Activated T-helper 17 cell treated with anti-CD3 and anti-CD28 coated beads, Interleukin-2, amount 50 U/mL, for 72 hours (primary cell): ENCODE measurements around the gene MAP3K14. TPM values are rescaled to one million over a fixed set of nuclear protein-coding genes. Genes with fewer than 3 reads are reported as not detected.

Source experiments
- ATAC-seq: fragments of 150-1000 bp; cut with Tn5 transposase; replicated peaks from 2 replicates; pipeline ENCODE4 v1.10.0; 2021; ENCODE audit warnings: mild to moderate bottlenecking, moderate library complexity
- H3K27ac Mint-ChIP-seq: one replicate; pipeline ENCODE4 v1.8.0; 2022; ENCODE audit warnings: mixed read lengths
- H3K27me3 Mint-ChIP-seq: one replicate; pipeline ENCODE4 v1.8.0; 2022; ENCODE audit warnings: mixed read lengths
- H3K36me3 Mint-ChIP-seq: one replicate; pipeline ENCODE4 v1.8.0; 2022; ENCODE audit warnings: low read depth, mild to moderate bottlenecking, mixed read lengths
- H3K4me1 Mint-ChIP-seq: one replicate; pipeline ENCODE4 v1.8.0; 2022; ENCODE audit warnings: mixed read lengths
- H3K4me3 Mint-ChIP-seq: one replicate; pipeline ENCODE4 v1.8.0; 2022; ENCODE audit warnings: mild to moderate bottlenecking, mixed read lengths
- H3K9me3 Mint-ChIP-seq: one replicate; pipeline ENCODE4 v1.8.0; 2022; ENCODE audit warnings: mixed read lengths
- total RNA-seq, 2 donors: library from RNA; stranded (reverse); gene quantifications; one replicate each; pipeline ENCODE4 v1.2.3, GENCODE V29; 2022

MAP3K14 gene
- total RNA-seq, 2 donors from 2014 or later: 36.3 to 49.5 TPM

GRCh38 chr17:45222289-45222995, 94.4 kb downstream of the MAP3K14 start:
- no peaks in the 10 kb centered on the region for H3K9me3 Mint-ChIP-seq
- peak overlapping the region; percentile 92 for H3K4me3 Mint-ChIP-seq
- ATAC-seq: peak; percentile 11
- peaks cover 13% of the 10 kb centered on the region for H3K4me1 Mint-ChIP-seq
- H3K36me3 Mint-ChIP-seq: peaks cover 92% of the 10 kb centered on the region
- H3K27me3 Mint-ChIP-seq: no peaks in the 10 kb centered on the region
- H3K27ac Mint-ChIP-seq: peak overlapping the region; percentile 99

- Mint-ChIP-seq H3K27me3 (no peaks in the 10 kb centered on the region), H3K9me3 (no peaks in the 10 kb centered on the region), H3K27ac (no peak overlapping the region), H3K4me3 (peak overlapping the region; percentile 92), H3K4me1 (peaks cover 13% of the 10 kb centered on the region), H3K36me3 (peaks cover 92% of the 10 kb centered on the region)
- no peak for ATAC-seq
Measured at GRCh38 chr17:45222014-45222288, 94.9 kb downstream of the MAP3K14 start.

GRCh38 chr17:45221081-45222013, 95.5 kb downstream of the MAP3K14 start, which contains the start of gene FMNL1:
TSS of gene FMNL1 (plus strand) at chr17:45221885. CDS start at chr17:45222125, 240 bp downstream.
- Mint-ChIP-seq H3K36me3 (peaks cover 92% of the 10 kb centered on the region), H3K4me1 (peaks cover 17% of the 10 kb centered on the region), H3K27me3 (no peaks in the 10 kb centered on the region), H3K9me3 (no peaks in the 10 kb centered on the region), H3K4me3 (peak within 1 kb of the TSS; percentile 92), H3K27ac (peak within 1 kb of the TSS; percentile 99)
- no peak for ATAC-seq

GRCh38 chr17:45220079-45220478, 96.7 kb downstream of the MAP3K14 start:
- H3K4me1 Mint-ChIP-seq: peaks cover 11% of the 10 kb centered on the region
- H3K27ac Mint-ChIP-seq: peak overlapping the region; percentile 80
- no peaks in the 10 kb centered on the region for H3K27me3 Mint-ChIP-seq
- H3K9me3 Mint-ChIP-seq: no peaks in the 10 kb centered on the region
- peak overlapping the region; percentile 89 for H3K4me3 Mint-ChIP-seq
- no peak for ATAC-seq
- peaks cover 92% of the 10 kb centered on the region for H3K36me3 Mint-ChIP-seq

- Mint-ChIP-seq H3K9me3 (no peaks in the 10 kb centered on the region), H3K4me3 (peak overlapping the region; percentile 89), H3K27ac (peak overlapping the region; percentile 80), H3K4me1 (peaks cover 11% of the 10 kb centered on the region), H3K27me3 (no peaks in the 10 kb centered on the region), H3K36me3 (peaks cover 92% of the 10 kb centered on the region)
- ATAC-seq: no peak
Measured at GRCh38 chr17:45218895-45219661, 97.7 kb downstream of the MAP3K14 start.

Other genes with a start within 250 kb of the MAP3K14 start
- 1 to 10 TPM; 3.1 to 6.5 TPM for gene PLCD3, start 184.5 kb downstream of the MAP3K14 start, total RNA-seq
- gene ACBD4, start 181.3 kb downstream of the MAP3K14 start, total RNA-seq: 10 to 100 TPM in 1 of 2 donors, 1 to 10 TPM in 1; 9.8 to 12.6 TPM
- 10 to 100 TPM; 45.9 to 66.4 TPM for gene HEXIM1, start 168.5 kb downstream of the MAP3K14 start, total RNA-seq
- gene HEXIM2, start 155.1 kb downstream of the MAP3K14 start, total RNA-seq: 1 to 10 TPM; 6.1 to 8.5 TPM
- 100 to 1,000 TPM; 262 to 496 TPM for gene FMNL1, start 95.1 kb downstream of the MAP3K14 start, total RNA-seq
- gene SPATA32, start 54.9 kb downstream of the MAP3K14 start, total RNA-seq: under 1 TPM; 0.13 to 0.32 TPM
- gene ARHGAP27, start 115.8 kb upstream of the MAP3K14 start, total RNA-seq: 10 to 100 TPM; 54.5 to 55.5 TPM
- 10 to 100 TPM; 29.5 to 31.2 TPM for gene PLEKHM1, start 173.7 kb upstream of the MAP3K14 start, total RNA-seq